Measurements from ENCODE around the gene NTRK1. TPM values are rescaled to one million over a fixed set of nuclear protein-coding genes. Genes with fewer than 3 reads are reported as not detected.
A peak's percentile ranks its signal among the peaks of the same experiment; 100 is the strongest.

The NTRK1 gene
- total and polyA plus RNA-seq, 2 of the 13 experiments (the other 11 are each of a cell fraction or from before 2014, with no cell fraction given) = not detected

- TF ChIP-seq HMGXB4 (CRISPR knock-in tag; IDR thresholded peaks at IDR 0.05; ENCODE audit: borderline replicate concordance in 1 of 2, low read depth in 1 of 2) (peak; percentile 51 to 64; a peak in 2 of 4 replicates), ZNF687 (CRISPR knock-in tag; IDR thresholded peaks at IDR 0.05) (peak; percentile 52), MAZ (IDR thresholded peaks at IDR 0.05; ENCODE audit: borderline replicate concordance, low read depth, low read length) (peak; percentile 63), MAZ (CRISPR knock-in tag; IDR thresholded peaks at IDR 0.05; ENCODE audit: low read depth) (0 out of 2 replicates have a peak, but pooled peaks have one; percentile 37), XRCC5 (optimal IDR thresholded peaks at IDR 0.05; ENCODE audit: low read length) (peak; percentile 90), RXRB (CRISPR knock-in tag; IDR thresholded peaks at IDR 0.05; ENCODE audit: borderline replicate concordance) (0 out of 2 replicates have a peak, but pooled peaks have one; percentile 29), MYC (CRISPR knock-in tag; IDR thresholded peaks at IDR 0.05; ENCODE audit: borderline replicate concordance) (peak; percentile 29; the same call in 1 of the 2 replicates), ZNF232 (CRISPR knock-in tag; IDR thresholded peaks at IDR 0.05; ENCODE audit: borderline replicate concordance) (no peak), CEBPB (IDR thresholded peaks at IDR 0.05; ENCODE audit: borderline replicate concordance, low read depth, low read length) (peak; percentile 47; the same call in 1 of the 2 replicates), ZNF276 (CRISPR knock-in tag; IDR thresholded peaks at IDR 0.05; ENCODE audit: low read depth) (no peak), TEAD3 (CRISPR knock-in tag; optimal IDR thresholded peaks at IDR 0.05; ENCODE audit: borderline replicate concordance) (peak; percentile 82), ZBED4 (CRISPR knock-in tag; IDR thresholded peaks at IDR 0.05; ENCODE audit: borderline replicate concordance) (0 out of 2 replicates have a peak, but pooled peaks have one; percentile 30)
Observed at GRCh38 chr1:156892190-156893047, 31.8 kb downstream of the NTRK1 start (continued).

Measured in HepG2 (cell line).